ENCODE measurements around the gene TTC33.

Gene TTC33

DNA sequence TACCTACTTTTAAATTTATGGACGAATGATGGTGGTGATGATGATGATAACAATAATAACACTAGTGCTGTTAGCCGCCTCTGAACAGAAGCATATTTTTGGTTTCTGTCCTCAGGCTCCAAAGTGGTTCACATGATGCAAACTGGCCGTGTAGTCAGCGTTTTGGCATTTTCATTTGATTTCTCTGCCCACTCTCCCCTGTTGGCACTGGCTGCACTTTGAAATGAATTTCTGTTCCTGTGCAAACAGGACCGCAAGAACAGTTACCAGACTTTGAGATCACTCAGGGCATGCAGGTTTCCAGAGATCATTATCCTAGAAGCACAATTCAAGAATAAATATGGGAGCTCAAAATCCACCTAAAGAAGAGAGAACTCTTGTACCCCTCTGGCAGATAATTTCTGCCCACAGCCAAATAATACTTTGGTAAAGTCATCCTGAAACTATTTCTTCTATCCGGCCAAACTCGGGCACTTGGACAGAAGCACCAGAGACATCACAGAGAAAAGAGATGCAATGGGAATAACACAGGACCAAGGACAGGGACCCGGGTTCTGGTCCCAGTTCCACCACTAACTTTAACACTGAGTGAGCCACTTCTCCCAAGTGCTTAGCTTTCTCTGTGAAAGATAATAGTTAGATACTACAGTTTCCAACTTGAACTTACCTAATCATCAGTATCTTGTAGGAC is 277.8 kb downstream of the TTC33 start:
- DNase-seq, result no peak

DNA sequence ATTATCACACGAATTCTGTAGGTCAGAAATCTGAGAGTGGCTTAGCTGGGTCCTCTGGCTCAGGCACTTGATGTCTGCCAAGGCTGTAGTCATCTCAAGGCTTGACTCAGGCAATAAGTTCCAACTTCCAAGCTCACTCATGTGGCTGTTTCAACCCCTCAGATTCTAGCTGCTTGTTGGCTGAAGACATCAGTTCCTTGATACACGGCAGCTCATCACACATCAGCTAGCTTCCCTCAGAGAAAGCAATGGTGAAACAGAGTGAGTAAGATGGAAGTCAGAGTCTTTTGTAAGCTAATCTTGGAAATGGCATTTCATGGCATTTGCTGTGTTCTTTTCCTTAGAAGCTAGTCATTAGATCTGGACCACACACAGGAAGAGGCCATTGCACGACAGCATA is 280.2 kb downstream of the TTC33 start:
- no peak for DNase-seq

DNA sequence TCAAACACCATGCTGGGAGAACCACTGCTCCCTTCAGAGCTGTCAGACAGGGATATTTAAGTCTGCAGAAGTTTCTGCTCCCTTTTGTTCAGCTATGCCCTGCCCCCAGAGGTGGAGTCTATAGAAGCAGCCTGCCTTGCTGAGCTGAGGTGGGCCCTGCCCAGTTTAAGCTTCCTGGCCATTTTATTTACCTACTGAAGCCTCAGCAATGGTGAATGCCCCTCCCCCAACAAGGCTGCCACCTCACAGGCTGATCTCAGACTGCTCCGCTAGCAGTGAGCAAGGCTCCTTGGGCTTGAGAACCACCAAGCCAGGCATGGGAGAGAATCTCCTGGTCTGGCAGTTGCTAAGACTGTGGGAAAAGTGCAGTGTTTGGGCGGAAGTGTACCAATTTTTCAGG is 281.5 kb downstream of the TTC33 start:
- DNase-seq, result no peak

DNA sequence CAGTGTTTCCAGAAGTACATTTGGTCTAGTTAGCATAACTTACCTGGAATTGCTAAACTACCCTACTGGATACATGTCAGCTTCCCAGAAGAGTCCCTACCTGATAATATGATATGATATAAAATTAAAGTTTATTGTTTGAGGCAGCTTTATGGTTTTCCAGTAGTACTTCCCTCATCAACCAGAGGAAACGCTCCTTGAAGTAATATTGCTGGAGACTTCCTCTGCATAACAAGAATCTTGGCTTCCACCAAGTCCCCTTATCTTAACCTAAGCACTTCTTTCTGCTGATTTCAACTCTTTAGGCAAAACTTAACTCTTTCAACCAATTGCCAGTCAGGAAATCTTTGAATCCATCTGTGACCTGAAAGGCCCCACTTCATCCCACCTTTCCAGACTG is 290.3 kb downstream of the TTC33 start:
- no peak for DNase-seq

DNA sequence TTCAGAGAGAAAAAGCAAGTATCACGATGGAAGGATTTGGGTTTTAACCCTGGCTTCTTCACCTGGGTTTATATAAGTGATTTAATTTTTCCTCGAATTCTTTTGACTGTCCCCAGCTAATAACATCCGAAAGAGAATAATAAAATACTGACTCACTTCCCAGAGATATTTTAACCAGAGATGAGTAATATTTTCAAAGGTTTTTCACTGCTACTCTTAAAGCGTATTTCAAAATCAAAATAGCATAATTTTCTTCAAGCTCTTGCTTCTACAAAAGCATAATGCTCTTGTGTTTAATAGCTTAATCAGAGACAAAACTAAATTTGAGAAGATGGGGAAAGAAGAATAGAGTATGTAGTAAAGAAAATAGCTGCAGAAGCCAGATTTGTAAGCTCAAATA is 291.2 kb downstream of the TTC33 start:
- DNase-seq, result no peak

All from C1 segment of cervical spinal cord (tissue), 14 donors.